Occipital lobe (tissue), 2 donors: Measurements from ENCODE around the gene BZW1. TPM values are rescaled to one million over a fixed set of nuclear protein-coding genes. Genes with fewer than 3 reads are reported as not detected.
"Not testable (repeated sequence)": the region's sequence is repeated elsewhere in the genome, so short reads cannot be mapped to it uniquely, and the experiment has no call there.

Experiments
- DNase-seq: peaks from one replicate; lab custom pipeline; 2025; lab: John Stamatoyannopoulos, UW
- total RNA-seq: library from RNA; depleted of rRNA; stranded (reverse); fragments of >200 nt; gene quantifications from one replicate; pipeline ENCODE4 v1.2.3, GENCODE V29; 2014

Gene BZW1
- total RNA-seq, 1 donor from 2014 or later: 444 TPM

GRCh38 chr2:200790185-200790584, 21.5 kb upstream of the BZW1 start:
- no peak for DNase-seq

GRCh38 chr2:200791905-200792304, 19.8 kb upstream of the BZW1 start:
- no peak for DNase-seq

GRCh38 chr2:200794143-200794542, 17.6 kb upstream of the BZW1 start:
- DNase-seq: no peak

DNA sequence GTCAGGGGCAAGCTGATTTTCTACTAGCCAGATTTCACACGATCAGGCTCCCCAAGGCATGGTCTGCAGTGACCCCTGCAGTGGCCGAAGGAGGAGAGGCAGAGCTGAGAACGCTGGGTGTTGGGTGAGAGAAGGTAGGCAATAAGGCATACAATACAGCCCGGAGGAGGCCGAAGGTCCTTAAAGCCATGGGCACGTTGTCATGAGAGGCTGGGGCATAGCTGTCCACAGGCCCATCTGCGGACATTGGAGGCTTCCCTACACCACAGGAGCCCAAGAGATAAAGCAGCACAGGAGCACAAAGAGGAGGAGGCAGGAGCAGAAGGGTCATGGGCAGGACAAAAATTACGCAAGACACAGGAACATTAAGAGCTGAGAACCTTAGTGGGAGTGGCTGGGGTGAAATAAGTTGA, 16.7 kb upstream of the BZW1 start:
- no peak for DNase-seq

DNA sequence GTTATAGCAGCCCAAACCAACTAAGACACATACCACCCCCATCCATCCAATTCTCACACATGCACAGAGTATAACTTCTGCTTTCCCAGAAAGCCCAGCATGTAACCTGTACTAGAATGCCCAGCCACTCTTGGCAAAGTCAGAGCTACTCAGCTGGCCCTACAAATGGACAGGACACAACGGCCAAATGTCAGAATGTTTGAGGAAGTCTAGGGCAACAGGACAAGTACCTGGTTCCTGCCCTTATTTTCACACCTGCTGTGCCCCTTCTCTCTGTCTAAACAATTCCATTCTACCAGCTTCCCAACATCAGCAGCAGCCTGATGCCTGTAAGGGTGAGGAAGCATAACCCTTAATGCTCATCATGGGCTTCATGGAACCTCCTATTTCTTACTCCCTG, 15.1 kb upstream of the BZW1 start:
- no peak for DNase-seq

GRCh38 chr2:200797242-200797770, 14.4 kb upstream of the BZW1 start:
- DNase-seq: no peak

- no peak for DNase-seq
Measured at GRCh38 chr2:200798514-200798913, 13.2 kb upstream of the BZW1 start.

DNA sequence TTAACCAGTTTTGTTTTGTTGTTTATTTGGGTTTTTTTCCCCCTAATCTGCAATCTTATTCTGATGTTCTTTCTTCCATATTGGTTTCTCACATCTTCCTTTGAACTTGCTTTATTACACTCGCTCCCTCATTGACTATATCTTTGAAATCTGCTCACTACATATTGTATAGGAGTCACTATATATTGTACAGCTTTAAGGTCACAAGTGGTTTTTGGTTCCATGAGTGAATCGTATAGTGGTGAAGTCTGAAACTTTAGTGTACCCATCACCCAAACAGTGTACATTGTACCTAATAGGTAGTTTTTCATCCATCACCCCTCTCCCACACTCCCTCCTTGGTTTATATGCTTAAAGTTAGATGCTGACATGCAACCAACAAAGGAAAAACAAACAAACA, 11.3 kb upstream of the BZW1 start:
- no peak for DNase-seq

- not testable (repeated sequence) for DNase-seq
Measured at GRCh38 chr2:200801431-200801830, 10.3 kb upstream of the BZW1 start.

- no peak for DNase-seq
Measured at GRCh38 chr2:200809506-200810251, 2.0 kb upstream of the BZW1 start.

GRCh38 chr2:200810252-200810997, 1.3 kb upstream of the BZW1 start:
- no peak for DNase-seq

- no peak for DNase-seq
Measured at GRCh38 chr2:200810998-200811332, 745 bp upstream of the BZW1 start.

DNA sequence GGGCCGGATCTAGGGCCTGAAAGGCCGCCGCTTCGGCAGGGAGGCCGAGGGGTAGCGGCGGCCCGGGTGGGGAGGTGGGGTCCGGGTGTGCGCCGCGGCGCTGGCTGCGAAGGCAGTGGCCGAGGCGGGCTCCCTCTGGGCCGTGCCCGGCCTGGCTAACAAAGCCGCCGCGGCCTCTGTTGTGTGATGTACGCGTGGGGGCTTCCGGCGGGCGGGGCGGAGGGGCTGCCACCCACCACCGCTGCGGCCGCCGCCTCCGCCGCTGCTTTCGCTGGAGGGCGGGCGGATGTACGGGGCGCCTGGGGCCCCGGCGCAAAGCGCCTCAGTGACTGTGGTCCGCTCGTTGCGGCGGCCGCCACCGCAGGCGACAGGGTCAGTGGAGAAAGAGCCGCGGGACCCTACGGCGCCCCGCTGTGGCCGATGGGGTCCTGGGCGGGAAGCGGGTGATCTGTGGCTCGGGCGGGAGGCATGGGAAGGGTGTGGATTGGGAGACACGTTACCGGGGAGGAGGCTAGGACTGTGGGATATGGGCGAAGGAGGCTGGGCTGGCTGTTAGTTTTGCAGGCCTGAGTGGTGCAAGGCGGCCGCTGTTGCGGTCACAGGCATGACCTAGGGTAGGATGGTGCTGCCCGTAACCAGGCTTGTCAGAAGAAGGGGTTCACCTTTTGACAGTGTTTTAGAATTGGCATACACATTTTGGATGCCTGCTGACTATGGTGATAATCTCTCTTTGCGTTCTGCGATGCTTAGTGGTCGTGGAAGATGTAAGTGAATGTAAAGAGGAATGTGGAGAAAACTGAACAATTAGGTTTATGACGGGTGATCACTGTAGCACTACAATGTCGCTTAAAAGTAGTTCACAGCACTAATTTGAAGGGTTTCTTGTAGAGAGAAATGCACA, 662 bp downstream of the BZW1 start:
- peak; percentile 38 for DNase-seq

DNA sequence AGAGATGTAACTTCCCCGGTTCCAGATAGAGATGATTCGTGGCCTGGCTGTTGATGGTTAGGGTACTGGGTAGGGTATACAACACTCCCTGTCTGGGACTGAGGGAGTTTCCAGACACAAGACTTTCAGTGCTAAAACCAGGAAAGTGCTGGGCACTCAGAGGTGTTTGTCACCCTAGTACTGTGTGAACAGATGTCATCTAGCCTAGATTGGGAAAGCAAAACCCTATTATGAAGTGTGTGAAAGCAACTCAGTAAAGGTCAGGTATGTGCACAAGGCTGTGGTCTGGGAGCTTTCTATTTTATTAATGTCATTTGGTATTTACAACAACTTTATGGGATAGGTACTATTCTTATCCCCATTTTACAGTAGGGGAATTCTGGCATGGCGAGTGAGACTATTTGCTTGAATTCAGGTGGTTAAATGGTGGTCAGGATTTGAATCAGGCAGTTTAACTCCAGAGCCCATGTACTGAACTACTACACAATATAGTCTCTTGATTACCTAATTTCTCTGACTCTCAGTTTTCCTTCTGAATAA, 2.6 kb downstream of the BZW1 start:
- DNase-seq: no peak

DNA sequence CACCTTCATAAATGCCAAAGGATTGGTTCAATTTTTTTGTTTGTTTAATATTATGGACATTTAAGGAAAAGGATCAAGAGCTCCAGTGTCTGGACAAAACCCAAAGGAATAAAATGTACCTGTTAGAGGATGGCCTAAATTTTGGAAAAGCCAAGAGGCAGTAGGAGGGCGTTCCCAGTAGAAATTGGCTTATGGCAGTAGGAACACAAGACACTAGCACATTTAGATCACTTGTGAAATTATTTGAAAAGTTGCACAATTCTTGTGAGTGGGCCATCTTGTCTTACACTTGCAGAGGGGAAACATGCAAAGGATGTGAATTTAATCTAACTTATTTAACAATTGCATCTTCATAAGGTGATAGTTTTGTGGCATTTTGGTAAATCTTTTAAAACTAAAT, 3.2 kb downstream of the BZW1 start:
- no peak for DNase-seq

- not testable (repeated sequence) for DNase-seq
Measured at GRCh38 chr2:200818732-200819131, 7.0 kb downstream of the BZW1 start.

- no peak for DNase-seq
Measured at GRCh38 chr2:200820573-200821234, 9.0 kb downstream of the BZW1 start.

DNA sequence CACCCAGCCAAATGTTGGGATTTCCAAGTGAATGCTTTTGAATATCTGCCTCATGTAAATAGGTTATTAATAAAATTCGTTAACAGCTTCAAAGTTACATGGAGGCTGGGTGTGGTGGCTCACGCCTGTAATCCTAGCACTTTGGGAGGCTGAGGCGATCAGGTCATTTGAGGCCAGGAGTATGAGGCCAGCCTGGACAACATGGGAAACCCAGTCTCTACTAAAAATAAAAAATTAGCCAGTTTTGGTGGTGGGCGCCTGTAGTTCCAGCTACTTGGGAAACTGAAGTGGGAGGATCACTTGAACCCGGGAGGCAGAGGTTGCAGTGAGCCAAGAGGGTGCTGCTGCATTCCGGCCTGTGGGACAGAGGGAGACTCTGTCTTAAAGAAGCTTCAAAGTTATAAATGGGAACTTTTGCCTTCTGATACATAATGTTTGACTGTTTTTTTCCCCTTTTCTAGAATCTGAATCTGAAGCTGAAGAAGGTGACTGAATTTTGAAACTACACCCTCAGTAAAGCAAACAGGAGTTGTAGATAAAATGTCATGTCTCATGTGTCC, 10.1 kb downstream of the BZW1 start:
- no peak for DNase-seq

GRCh38 chr2:200828104-200828503, 16.4 kb downstream of the BZW1 start:
- no peak for DNase-seq

GRCh38 chr2:200828572-200829257, 17.0 kb downstream of the BZW1 start:
- no peak for DNase-seq
